SK-MEL-5 (cell line): ENCODE data around the gene FUT7. TPM values are rescaled to one million over a fixed set of nuclear protein-coding genes. Genes with fewer than 3 reads are reported as not detected.
"Not testable (repeated sequence)": the region's sequence is repeated elsewhere in the genome, so short reads cannot be mapped to it uniquely, and the experiment has no call there.

Source experiments
- DNase-seq: peaks from one replicate; pipeline ENCODE4 v3.0.0-alpha.2; 2016; ENCODE audit warnings: low read depth, low spot score
- in situ Hi-C: cut with HindIII; loops from 2 replicates; pipeline ENCODE4 v1.10.0; 2016; ENCODE audit warnings: low sequenced_read_pairs, high pct_unique_total_duplicates, low pct_unique_long_range_greater_than_20kb
- total RNA-seq: library from RNA; depleted of rRNA; stranded (reverse); fragments of >200 nt; shearing (Covaris generic); gene quantifications from 2 replicates; pipeline ENCODE4 v1.2.3, GENCODE V29; 2014

The FUT7 gene
- total RNA-seq, 1 experiment from 2014 or later: not detected

DNA sequence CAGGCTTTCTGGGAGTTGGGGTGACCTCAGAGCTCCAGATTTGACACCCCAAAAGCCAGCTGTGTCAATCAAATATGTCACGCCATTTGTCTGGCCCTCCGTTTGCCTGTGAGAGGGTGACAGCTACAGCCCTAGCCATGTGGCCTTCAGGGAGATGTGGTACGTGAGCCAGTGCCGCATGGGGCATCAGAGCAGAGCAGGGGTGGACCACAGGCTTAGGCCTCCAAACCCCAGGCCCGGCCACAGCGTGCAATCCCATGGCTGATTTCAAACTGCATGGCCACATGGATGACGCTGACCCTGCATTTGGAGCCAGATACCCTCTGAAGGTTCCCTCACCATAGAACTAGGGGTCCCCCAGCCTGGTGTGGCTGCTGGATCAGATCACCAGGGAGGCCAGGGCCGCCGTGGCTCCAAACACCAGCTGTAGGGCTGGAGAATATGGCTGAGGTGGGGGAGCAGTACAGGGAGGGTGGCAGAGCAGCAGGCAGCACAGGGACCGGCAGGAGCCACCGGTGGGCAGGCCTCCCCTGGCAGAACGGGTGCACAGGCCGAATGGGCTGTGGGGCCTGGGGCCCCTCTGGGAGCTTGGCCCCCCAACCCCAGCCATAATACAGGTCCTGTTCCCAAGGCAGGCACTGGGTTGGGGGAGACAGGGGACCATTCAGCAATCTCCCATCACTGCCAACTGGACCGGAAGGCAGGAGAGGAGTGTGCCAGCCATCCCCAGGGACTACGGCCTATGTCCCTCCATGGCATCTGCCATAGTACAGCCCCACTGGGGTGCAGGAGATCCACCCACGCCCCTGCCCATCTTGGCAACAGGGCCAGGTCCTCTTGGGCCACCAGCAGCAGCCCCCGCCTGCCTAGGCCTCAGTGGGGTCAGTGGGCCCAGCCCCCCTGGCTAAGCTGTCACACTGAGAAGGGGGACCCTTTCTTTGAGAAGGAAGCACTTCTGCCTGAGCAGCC, 36.9 kb upstream of the FUT7 start:
- in situ Hi-C loops: no loop called here
- DNase-seq: no peak

- in situ Hi-C loops: no loop called here
- DNase-seq: peak; percentile 87
These were observed 36.1 kb upstream of the FUT7 start for GRCh38 chr9:137067860-137068538.

- DNase-seq: no peak
- in situ Hi-C loops: no loop called here
These were observed 34.4 kb upstream of the FUT7 start for GRCh38 chr9:137066096-137066861.

DNA sequence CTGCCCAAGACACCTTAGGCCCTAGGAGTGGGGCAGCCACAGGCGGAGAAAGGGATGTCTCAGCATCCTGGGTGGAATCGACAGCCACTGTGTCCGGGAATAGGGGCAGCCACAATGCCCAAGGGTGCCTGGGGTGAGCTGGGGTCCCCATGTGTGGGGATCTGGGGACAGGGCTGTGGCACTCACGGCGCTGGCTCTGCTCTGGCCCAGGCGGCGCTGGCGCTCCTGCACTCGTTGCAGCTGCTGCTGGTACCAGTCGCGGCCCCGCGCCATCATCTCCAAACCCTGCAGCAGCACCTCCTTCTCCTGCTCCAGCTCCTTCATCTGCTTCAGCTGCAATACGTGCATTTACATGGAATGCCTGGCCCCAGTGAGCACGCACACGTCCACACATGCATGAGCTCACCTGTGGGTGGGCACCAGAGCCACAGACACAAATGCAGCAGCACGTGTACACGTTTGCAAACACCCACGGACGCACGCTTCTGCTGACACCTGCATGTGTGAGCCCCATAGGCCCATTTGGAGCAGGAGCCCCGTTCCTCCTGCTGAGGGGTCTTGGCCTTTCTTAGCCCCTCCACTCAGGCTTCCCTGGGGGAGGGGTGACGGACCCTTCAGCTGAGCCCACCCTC, 33.6 kb upstream of the FUT7 start:
- no peak for DNase-seq
- in situ Hi-C loops: no loop called here

DNA sequence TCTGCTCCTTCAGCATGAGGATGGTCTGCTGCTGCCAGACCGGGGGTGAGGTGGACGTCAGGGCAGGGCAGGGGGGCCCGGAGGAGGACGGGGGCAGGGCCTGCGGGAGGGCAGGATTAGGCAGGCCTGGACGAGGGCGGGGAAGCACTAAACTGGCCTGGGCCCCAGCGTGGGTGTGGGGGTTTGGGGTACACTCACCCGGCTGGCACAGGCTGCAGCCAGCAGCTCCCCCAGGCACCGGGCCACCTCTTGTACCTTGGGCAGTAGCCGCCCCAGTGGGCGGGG, 32.9 kb upstream of the FUT7 start:
- in situ Hi-C loops: no loop called here

GRCh38 chr9:137064027-137064879, 32.4 kb upstream of the FUT7 start:
- DNase-seq: peak; percentile 57

More for the DNA sequence above, 32.9 kb upstream of the FUT7 start:
- no peak for DNase-seq

DNA sequence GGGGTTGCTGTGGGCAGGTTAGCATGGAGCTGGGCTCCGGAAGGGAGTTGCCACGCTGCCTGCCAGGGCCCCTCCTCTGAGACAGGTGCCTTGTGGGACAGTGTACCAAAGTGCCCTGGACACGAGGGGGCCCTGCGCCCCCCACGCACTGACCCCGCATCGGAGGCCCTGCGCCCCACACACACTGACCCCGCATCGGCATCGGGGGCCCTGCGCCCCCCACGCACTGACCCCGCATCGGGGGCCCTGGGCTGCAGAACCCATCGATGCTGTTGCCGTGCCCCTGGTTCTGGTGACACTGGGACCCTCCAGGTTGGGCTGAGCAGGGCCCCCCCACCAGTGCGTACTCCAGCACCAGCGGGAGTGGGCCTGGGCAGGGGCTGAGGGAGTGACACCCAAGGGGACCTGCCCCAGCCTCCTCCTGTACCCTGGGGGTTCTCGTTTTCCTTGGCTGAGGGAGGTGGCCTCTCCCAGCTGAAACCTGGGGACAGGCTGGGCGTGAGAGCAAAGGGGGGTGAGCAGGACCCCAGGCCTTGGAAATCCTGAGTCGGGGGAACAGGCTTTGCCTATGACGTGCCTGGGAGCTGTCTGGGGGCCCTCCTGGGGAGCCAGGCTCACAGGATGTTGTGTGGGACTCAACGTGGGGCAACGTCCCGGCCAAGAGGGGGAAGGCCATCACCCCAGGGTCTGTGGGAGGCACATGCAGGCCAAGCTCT, 31.6 kb upstream of the FUT7 start:
- no peak for DNase-seq

More at GRCh38 chr9:137064027-137064879, 32.4 kb upstream of the FUT7 start:
- in situ Hi-C loops: no loop called here

DNA sequence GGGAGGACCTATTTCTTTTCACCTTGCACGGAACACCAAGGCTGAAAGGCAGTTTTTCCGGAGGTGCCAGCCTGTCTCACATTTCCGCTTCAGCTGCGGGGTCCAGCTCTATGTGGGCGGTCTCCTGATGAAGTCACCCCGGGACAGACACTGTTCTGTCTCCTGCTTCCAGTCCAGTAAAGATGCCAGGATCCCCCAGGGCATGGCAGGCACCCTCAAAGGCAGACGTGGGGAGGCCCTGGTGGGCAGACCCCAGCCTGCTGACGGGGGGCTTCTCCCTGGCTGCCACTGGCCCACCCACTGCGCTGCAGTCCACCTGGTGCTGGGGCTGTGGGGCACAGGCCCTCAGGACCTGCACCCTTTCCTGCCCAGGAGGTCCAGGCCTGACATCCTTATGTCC, 30.9 kb upstream of the FUT7 start:
- in situ Hi-C loops: not testable (repeated sequence)

More for the DNA sequence above, 31.6 kb upstream of the FUT7 start:
- in situ Hi-C loops: no loop called here

GRCh38 chr9:137062384-137062783, 30.5 kb upstream of the FUT7 start:
- no peak for DNase-seq
- in situ Hi-C loops: no loop called here

More for the DNA sequence above, 30.9 kb upstream of the FUT7 start:
- not testable (repeated sequence) for DNase-seq

GRCh38 chr9:137058521-137059234, 26.8 kb upstream of the FUT7 start:
- in situ Hi-C loops: no loop called here
- DNase-seq: no peak

DNA sequence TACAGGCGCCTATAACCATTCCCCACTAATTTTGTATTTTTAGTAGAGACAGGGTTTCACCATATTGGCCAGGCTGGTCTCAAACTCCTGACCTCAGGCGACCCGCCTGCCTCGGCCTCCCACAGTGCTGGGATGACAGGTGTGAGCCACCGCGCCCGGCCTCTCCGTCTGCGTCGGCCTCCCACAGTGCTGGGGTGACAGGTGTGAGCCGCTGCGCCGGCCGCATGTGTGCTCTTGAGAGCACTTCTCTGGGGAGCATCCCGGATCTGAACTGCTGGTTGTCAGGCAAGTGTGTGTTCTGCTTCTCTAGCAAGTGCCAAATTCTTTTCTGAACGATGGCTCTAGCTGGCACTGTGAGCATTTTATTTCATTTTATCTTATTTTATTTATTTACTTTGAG, 25.7 kb upstream of the FUT7 start:
- no peak for DNase-seq
- in situ Hi-C loops: no loop called here

- in situ Hi-C loops: no loop called here
- DNase-seq: no peak
These were observed 25.0 kb upstream of the FUT7 start for GRCh38 chr9:137056739-137057415.

DNA sequence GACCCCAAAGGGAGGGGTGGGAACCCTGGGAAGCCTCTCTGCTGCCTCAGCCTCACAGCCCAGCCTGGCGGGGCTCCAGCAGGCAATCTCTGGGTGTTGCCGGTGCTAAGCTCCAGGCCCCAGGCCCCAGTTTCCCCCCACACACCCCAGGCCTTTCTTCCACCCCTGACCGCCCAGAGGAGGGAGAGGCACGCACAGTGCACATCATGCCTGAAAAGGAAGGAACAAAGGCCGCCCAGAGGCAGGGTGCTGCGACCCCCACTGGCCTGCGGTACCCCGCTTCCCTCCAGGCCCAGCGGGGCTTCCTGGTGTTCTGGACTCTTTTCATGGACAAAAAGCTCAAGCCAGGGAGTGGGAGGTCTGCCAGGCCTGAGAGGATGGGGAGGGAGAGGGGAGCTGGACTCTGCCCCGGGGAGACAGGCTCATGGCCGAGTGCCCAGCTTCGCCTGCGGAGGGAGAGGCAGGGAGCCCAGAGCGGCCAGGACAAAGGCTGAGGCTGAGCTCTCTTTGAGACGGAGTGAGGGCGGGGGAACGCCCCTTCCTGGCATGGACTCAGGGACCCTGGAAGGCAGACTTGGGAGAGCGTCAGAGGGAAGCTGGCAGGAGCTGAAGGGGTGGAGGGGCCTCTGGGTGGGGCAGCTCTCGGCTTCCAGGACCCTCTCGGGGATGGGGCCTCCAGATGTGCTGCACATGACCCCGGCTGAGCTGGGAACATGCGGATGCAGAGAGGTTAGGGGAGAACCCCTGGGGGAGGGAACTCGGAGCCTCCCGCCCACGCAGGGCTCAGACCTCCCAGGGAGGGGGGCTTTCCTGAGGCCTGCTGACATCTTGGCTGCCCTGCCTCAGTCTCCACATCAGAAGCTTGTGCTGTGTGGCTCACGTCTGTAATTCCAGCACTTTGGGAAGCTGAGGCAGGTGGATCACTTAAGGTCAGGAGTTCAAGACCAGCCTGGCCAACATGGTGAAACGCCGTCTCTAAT, 23.8 kb upstream of the FUT7 start:
- in situ Hi-C loops: no loop called here
- no peak for DNase-seq

- DNase-seq: no peak
- in situ Hi-C loops: no loop called here
These were observed 23.1 kb upstream of the FUT7 start for GRCh38 chr9:137054932-137055384.
